HG02571 (cell line): ENCODE measurements around the gene ATP4A.

Experiments
- ATAC-seq: cut with Tn5 transposase; IDR thresholded peaks from one replicate; pipeline ENCODE4 v1.9.1; 2021; ENCODE audit warnings: mild to moderate bottlenecking, moderate library complexity; ENCODE audit not compliant: unreplicated experiment

ATP4A gene

GRCh38 chr19:35502751-35503150 is 60.7 kb downstream of the ATP4A start:
- no peak for ATAC-seq

- ATAC-seq, result no peak
These were observed 61.8 kb downstream of the ATP4A start for GRCh38 chr19:35501684-35502083.

- no peak for ATAC-seq
These were observed 62.8 kb downstream of the ATP4A start for GRCh38 chr19:35500611-35501010.
